Brain microvascular endothelial cell (primary cell): ENCODE results near the gene RAD9A.

Source experiments
- DNase-seq: peaks from one replicate; pipeline ENCODE4 v3.0.0-alpha.2; 2020
- H3K27ac ChIP-seq: fragments of 250-450 bp; sonication (Bioruptor Pico); 2 replicates; pipeline ENCODE4 v1.5.1; 2020; ENCODE audit warnings: mild to moderate bottlenecking, moderate library complexity
- H3K27me3 ChIP-seq: fragments of 250-450 bp; sonication (Bioruptor Pico); replicated peaks from 2 replicates; pipeline ENCODE4 v1.5.1; 2020; ENCODE audit warnings: mild to moderate bottlenecking
- H3K36me3 ChIP-seq: fragments of 250-450 bp; sonication (Bioruptor Pico); replicated peaks from 2 replicates; pipeline ENCODE4 v1.5.1; 2020; ENCODE audit warnings: mild to moderate bottlenecking
- H3K4me3 ChIP-seq: 2 replicates; pipeline ENCODE4 v1.5.1; 2011; ENCODE audit warnings: low read depth, mild to moderate bottlenecking, control low read depth, low read length, moderate library complexity
- in situ Hi-C: cut with HindIII; loops from 2 replicates; pipeline ENCODE4 v1.10.0; 2017; ENCODE audit warnings: low sequenced_read_pairs, low pct_ligation_motif_present
- TF ChIP-seq, protein P1 (sequence below): IDR thresholded peaks from 2 replicates; pipeline ENCODE4 v1.5.1; 2011; ENCODE audit warnings: low read depth, mild to moderate bottlenecking, moderate library complexity, low read length, control low read depth, inconsistent platforms; ENCODE audit errors: missing control alignments

RAD9A gene

DNA sequence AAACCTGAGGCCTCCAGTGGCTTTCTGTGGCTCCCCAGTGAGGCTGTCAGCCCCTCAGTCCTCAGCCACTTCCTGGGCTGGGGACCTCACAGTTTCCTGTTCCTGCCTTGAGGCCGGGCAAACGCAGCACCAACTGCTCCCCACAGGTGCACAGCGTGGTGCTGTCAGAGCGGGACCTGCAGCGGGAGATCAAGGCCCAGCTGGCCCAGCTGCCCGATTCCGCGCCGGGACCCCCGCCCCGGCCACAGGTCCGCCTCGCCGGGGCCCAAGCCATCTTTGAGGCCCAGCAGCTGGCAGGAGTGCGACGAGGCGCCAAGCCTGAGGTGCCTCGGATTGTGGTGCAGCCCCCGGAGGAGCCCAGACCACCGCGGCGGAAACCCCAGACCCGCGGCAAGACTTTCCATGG, 17.5 kb downstream of the RAD9A start:
- no peak for DNase-seq

DNA sequence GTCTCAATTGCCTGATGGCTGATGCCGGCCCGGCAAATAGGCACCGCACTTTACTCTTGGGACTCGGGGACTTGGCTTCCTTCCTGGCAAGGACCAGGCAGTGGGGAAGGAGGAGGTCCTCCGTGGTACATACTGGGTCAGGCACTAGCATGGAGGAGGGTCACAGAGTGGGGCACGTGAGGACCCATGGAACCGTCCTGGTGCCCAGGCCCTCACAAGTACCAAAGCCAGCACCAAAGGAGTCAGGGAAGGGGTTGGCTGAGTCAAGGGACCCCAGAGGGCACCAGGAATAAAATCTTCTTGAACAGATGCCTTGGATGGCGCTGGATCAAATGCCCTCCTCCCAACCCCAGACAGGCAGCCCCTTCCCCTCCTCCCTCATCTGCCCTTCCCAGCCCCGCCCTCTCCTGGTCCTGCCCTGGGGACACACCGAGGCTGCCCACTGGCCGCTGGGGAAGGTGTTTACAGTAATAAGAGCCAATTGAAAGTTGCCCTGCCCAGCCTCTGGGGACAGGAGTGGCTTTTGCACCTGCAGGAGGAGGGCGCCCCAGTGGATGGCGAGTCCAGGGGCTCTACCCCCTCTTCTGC, 18.1 kb downstream of the RAD9A start:
- in situ Hi-C loops: no loop called here

More for the DNA sequence above, 17.5 kb downstream of the RAD9A start:
- TF ChIP-seq, protein P1, sequence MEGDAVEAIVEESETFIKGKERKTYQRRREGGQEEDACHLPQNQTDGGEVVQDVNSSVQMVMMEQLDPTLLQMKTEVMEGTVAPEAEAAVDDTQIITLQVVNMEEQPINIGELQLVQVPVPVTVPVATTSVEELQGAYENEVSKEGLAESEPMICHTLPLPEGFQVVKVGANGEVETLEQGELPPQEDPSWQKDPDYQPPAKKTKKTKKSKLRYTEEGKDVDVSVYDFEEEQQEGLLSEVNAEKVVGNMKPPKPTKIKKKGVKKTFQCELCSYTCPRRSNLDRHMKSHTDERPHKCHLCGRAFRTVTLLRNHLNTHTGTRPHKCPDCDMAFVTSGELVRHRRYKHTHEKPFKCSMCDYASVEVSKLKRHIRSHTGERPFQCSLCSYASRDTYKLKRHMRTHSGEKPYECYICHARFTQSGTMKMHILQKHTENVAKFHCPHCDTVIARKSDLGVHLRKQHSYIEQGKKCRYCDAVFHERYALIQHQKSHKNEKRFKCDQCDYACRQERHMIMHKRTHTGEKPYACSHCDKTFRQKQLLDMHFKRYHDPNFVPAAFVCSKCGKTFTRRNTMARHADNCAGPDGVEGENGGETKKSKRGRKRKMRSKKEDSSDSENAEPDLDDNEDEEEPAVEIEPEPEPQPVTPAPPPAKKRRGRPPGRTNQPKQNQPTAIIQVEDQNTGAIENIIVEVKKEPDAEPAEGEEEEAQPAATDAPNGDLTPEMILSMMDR: no peak
- Histone ChIP-seq H3K27me3 (peaks cover 10% of the 10 kb centered on the region), H3K36me3 (no peaks in the 10 kb centered on the region), H3K27ac (no peak overlapping the region), H3K4me3 (no peak overlapping the region)
- in situ Hi-C loops: no loop called here

DNA sequence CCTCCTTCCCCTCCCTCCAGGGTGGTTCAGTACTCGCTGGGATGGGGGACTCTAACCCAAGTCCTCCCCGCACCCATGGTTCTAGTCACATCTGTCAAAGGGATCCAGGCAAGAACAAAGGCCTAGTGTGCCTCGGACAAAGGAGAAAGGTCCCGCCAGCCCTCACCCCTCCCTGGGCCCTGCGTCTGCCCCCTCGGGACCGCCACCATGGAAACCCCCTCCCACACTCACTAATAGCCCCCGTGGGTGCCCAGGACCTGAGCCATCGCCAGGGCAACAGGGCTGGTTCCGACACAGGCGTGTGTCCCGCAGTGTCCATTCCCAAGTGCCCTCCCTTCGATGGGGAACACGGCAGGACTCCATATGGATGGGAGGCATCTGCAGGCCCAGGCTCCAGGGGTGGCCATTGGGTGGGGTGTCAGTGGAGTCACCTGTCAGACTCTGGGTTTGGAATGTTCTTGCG, 18.6 kb downstream of the RAD9A start:
- H3K36me3 ChIP-seq: no peaks in the 10 kb centered on the region
- H3K27ac ChIP-seq: no peak overlapping the region
- TF ChIP-seq, protein P1: no peak
- no peak for DNase-seq
- no peak overlapping the region for H3K4me3 ChIP-seq
- peaks cover 15% of the 10 kb centered on the region for H3K27me3 ChIP-seq
- in situ Hi-C loops: no loop called here

More for the DNA sequence above, 18.1 kb downstream of the RAD9A start:
- DNase-seq: no peak
- Histone ChIP-seq H3K4me3 (no peak overlapping the region), H3K36me3 (no peaks in the 10 kb centered on the region), H3K27ac (no peak overlapping the region), H3K27me3 (peaks cover 11% of the 10 kb centered on the region)
- TF ChIP-seq, protein P1: no peak

DNA sequence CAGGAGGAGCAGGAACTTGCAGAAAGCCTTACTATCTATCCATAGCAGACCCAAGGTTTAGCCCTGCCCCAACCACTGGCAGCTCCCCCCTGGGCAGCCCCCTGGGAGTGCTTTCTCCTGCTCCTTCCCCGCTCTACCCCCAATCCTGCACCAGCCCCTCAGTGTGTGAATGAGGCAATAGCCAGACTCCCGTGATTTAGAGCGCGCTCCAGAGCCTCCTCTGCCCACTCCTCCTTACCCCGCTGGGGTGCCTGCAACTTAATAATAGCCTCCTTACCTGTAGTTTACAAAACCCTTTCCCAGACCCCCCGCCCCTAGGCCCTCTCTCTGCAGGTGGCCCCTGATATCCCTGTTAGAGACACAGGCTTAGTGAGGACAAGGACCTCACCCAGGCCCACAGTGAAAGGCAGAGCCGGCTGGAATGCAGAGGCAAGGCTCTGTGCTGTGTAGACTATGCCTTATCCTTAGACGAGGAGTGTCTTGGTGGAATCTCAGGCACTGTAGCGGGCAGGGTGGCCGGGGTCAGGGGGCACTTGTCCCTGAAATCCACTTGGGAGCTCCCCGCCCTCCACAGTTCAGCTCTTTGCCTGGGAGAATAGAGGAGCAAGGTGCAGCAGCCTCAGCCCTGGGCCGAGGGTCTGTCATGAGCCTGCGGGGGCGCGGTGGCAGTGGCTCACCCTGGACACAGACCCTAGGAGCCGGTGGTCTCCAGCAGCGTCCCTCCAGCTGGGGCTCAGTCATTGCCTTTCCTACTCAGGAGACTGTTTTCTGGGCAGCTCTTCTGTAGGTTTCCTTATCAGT, 19.4 kb downstream of the RAD9A start:
- Histone ChIP-seq H3K36me3 (no peaks in the 10 kb centered on the region), H3K27me3 (peaks cover 15% of the 10 kb centered on the region), H3K27ac (no peak overlapping the region), H3K4me3 (no peak overlapping the region)
- TF ChIP-seq, protein P1: no peak
- DNase-seq: no peak
- in situ Hi-C loops: no loop called here

DNA sequence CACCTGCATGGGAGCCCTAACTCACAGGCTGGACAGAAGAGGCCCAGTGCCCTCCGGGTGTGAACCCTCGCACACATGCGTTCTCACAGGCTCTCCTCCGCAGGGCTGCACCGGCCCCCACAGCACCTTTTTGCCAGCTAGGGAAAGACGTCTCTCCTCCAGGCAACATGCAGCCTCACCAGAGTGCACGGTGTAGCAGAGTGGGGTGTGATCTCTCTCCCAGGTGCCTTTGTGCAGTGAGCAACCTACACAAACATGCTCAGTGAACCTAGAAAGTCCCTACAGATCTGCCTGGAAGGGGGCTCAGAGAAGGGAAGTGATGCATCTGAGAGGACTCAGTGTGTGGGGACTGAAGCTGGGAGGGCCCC, 20.0 kb downstream of the RAD9A start:
- Histone ChIP-seq H3K27me3 (peaks cover 15% of the 10 kb centered on the region), H3K4me3 (no peak overlapping the region), H3K36me3 (no peaks in the 10 kb centered on the region), H3K27ac (no peak overlapping the region)
- TF ChIP-seq, protein P1: no peak
- in situ Hi-C loops: no loop called here
- no peak for DNase-seq
